GM12874 (cell line): ENCODE data around the gene LILRA6.
"Not testable (repeated sequence)": the region's sequence is repeated elsewhere in the genome, so short reads cannot be mapped to it uniquely, and the experiment has no call there.

Experiments
- TF ChIP-seq, protein P1 (sequence below): IDR thresholded peaks from 2 replicates; pipeline ENCODE4 v1.5.1; 2011; ENCODE audit warnings: low read depth, mild to moderate bottlenecking, control low read depth, low read length, moderate library complexity; ENCODE audit not compliant: insufficient read depth

The LILRA6 gene

DNA sequence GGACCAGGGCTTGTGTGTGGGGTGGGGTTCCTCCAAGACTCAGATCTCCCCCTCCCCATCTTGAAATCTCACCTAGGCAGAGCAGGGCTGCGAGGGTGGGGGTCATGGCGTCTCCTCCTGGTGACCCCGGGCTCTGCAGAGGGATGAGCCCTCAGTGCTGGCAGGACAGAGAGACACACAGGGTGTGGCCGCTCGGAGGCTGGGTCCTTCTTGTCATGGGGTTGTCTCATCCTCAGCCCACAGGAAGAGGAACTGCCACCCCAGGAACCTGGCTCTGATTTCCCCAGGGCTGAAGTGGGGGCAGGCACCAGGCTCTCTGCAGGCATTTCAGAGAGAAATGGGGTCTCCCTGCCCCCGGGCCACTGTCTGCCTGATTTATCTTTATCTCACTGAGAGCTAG, at the start of gene LILRA6:
TSS of gene LILRA6 (minus strand) at position 145 of the 400 bp plus-strand sequence.
- TF ChIP-seq, protein P1, sequence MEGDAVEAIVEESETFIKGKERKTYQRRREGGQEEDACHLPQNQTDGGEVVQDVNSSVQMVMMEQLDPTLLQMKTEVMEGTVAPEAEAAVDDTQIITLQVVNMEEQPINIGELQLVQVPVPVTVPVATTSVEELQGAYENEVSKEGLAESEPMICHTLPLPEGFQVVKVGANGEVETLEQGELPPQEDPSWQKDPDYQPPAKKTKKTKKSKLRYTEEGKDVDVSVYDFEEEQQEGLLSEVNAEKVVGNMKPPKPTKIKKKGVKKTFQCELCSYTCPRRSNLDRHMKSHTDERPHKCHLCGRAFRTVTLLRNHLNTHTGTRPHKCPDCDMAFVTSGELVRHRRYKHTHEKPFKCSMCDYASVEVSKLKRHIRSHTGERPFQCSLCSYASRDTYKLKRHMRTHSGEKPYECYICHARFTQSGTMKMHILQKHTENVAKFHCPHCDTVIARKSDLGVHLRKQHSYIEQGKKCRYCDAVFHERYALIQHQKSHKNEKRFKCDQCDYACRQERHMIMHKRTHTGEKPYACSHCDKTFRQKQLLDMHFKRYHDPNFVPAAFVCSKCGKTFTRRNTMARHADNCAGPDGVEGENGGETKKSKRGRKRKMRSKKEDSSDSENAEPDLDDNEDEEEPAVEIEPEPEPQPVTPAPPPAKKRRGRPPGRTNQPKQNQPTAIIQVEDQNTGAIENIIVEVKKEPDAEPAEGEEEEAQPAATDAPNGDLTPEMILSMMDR, result not testable (repeated sequence)

DNA sequence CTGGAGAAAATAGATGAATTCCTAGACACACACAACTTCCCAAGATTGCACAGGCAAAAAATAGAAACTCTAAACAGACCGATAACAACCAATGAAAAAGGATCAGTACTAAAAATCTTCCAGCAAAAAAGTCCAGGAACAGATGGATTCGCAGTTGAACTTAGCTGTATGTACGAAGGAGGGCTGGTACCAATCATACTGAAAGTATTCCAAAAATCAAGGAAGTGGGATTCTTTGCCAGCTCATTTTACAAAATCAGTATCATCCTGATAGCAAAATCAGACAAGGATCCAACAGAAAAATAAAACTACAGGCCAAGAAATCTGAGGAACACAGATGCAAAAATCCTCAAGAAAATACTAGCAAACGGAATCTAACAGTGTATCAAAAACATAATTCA, 44.9 kb upstream of the LILRA6 start:
- TF ChIP-seq, protein P1, result no peak

DNA sequence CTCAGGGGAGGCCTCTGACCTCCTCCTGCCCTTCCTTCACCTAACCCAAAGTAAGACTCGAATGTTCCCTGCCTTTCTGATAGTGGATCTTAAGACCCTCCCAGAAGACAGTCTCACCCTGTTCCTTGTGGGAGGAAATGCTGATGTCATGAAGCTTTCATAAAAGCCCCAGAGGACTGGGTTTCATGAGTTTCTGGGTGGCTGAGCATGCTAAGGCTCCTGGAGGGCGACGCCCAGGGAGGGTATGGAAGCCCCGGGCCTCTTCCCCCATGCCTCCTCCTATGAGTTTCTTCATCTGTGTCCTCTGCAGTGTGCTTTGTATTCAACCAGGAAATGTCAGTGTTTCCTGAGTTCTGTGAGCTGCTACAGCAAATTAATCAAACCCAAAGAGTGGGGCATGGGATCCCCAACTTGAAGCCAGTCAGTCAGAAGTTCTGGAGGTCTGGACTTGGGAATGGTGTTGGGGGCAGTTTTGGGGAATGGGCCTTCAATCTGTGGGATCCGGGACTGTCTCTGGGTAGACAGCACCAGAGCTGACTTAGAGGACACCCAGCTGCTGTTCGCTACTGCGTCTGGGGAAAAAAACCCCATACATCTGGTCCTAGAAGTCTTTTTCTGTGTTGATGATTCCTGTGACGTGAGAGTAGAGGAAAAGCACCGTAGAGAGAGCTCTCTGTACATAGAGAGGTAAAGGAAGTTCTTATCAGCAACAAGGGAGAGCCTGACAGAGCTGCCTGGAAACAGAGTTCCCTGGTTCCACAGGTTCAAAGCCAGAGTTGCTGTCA, 40.3 kb upstream of the LILRA6 start:
- TF ChIP-seq, protein P1, result no peak

DNA sequence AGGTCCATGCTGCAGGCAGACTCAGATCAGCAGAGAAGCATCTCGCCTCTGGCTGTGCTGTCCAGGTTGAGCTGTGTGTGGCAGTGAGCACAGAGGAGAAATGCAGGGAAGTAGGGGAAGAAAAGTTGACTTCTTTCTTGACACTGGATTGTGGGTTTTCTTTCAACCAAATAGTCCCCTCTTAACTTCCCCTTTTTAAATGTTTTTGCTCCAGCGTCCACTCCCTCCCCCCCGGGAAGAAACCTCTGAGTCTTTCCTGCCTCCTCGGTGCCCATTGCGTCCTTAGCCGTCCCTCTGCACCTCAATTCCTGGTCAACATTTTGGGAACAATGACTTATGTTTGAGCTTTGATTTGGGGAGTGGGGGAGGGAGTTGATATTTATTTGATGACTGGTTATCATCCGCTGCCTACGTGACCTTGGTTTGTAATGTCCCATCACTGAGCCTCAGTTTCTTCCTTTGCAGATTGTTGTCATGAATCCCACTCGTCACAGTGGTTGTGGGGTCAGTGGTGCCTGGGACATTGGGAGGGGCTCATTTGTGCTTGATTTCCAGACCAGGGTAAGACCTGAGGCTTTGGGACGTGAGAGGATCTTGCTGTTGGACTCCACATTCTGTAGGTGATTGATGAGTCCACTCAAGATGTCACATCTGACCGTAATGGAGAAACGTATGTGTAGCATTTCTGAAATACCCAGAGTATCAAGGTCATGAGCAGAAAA, 38.6 kb upstream of the LILRA6 start, which contains the start of gene LILRB2:
TSS of gene LILRB2 (minus strand) at position 104 of the 722 bp plus-strand sequence. CDS start 614 bp downstream, outside the sequence.
- TF ChIP-seq, protein P1, result no peak

DNA sequence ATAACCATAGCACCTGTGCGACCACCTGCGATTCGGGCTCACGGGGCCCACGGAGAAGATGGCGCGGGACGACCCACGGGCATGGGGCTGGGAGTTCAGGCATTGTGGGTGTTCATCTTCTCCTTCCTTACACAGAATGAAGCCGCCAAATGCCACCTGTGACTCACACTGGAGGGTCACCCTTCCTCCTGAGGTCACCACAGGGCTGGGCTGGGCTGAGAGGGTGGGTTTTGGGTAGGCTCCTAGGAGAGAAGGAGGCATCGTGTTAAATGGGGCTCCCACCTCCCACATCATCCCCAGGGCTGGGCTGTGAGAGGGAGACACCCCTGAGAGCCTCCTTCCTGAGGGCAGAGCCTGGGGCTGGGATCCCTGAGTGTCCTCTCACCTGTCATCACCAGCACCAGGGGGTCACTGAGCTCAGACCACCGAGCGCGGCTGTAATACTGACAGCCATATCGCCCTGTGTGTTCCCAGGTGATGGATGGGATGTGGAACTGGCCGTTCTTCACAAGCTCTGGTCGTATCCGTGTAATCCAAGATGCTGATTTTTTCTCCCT, 36.9 kb upstream of the LILRA6 start:
- TF ChIP-seq, protein P1, result no peak

DNA sequence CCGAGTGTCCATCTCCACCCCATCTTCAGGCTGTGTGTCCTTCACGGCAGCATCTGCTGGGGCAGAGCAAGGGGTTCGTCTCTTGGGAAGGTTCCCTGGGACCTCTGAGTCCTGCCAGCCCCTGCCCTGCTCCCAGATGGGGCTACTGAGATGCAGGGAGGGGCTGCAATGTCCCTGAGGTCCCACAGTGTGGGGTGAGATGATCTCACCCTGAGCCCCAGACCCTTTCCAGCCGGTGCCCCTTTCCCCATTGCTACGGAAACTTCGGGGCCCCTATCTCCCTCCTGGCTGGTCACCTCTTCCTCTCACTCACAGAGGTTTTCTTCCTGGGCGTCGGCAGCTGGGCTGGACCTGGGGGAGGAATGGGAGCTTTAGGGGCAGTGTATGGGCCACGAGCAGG, 33.4 kb upstream of the LILRA6 start:
- TF ChIP-seq, protein P1, result no peak

DNA sequence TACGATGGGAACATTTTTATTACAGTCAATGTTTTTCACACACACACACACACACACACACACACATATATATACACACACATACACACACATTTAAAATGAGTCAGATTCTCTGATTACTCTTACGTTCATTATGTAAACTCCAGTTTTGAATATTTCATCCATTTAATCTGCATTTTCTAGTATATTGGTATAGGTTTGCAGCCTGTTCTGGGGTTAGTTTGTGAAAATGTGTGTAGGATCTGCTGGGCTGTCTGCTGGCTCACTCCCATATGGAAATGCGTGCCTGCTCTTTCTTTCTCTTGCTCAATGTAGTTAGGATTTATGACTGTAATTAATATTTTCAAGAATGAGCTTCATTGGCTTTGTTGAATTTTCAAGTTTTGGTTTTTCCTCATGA, 31.2 kb upstream of the LILRA6 start:
- TF ChIP-seq, protein P1, result no peak
